Stimulated activated CD8-positive, alpha-beta memory T cell treated with anti-CD3 and anti-CD28 coated beads, Interleukin-2, amount 100 ng/mL, for 1 hour (primary cell): ENCODE data around the gene DPH6.
"Not testable (repeated sequence)": the region's sequence is repeated elsewhere in the genome, so short reads cannot be mapped to it uniquely, and the experiment has no call there.

Experiments used
- DNase-seq, 2 donors: peaks; one replicate each; pipeline ENCODE4 v3.0.0-alpha.2; 2020; ENCODE audit warnings: low read depth in 2 of 2

DPH6 gene

GRCh38 chr15:35437157-35437556 is 108.8 kb downstream of the DPH6 start:
- no peak for DNase-seq

GRCh38 chr15:35436422-35436821 is 109.5 kb downstream of the DPH6 start:
- DNase-seq: no peak

- DNase-seq: no peak
These were observed 114.7 kb downstream of the DPH6 start for GRCh38 chr15:35431281-35431680.

GRCh38 chr15:35430301-35430700 is 115.7 kb downstream of the DPH6 start:
- DNase-seq: no peak

GRCh38 chr15:35427496-35427895 is 118.5 kb downstream of the DPH6 start:
- DNase-seq: no peak

GRCh38 chr15:35427091-35427490 is 118.9 kb downstream of the DPH6 start:
- no peak for DNase-seq

GRCh38 chr15:35410775-35411174 is 135.2 kb downstream of the DPH6 start:
- no peak for DNase-seq

GRCh38 chr15:35399901-35400300 is 146.1 kb downstream of the DPH6 start:
- DNase-seq: no peak

- DNase-seq: no peak
These were observed 148.9 kb downstream of the DPH6 start for GRCh38 chr15:35397027-35397426.

GRCh38 chr15:35394416-35394815 is 151.5 kb downstream of the DPH6 start:
- no peak for DNase-seq

- no peak for DNase-seq
These were observed 152.6 kb downstream of the DPH6 start for GRCh38 chr15:35393398-35393797.

GRCh38 chr15:35391408-35391984 is 154.5 kb downstream of the DPH6 start:
- DNase-seq: not testable (repeated sequence)

- no peak for DNase-seq
These were observed 162.5 kb downstream of the DPH6 start for GRCh38 chr15:35383506-35383905.

GRCh38 chr15:35381328-35381727 is 164.6 kb downstream of the DPH6 start:
- no peak for DNase-seq

- DNase-seq: no peak
These were observed 166.0 kb downstream of the DPH6 start for GRCh38 chr15:35379972-35380371.

GRCh38 chr15:35378454-35378853 is 167.5 kb downstream of the DPH6 start:
- not testable (repeated sequence) for DNase-seq

- DNase-seq: no peak
These were observed 169.3 kb downstream of the DPH6 start for GRCh38 chr15:35376707-35377106.

- DNase-seq: no peak
These were observed 171.3 kb downstream of the DPH6 start for GRCh38 chr15:35374661-35375060.

- DNase-seq: no peak
These were observed 183.7 kb downstream of the DPH6 start for GRCh38 chr15:35362195-35362829.

GRCh38 chr15:35358824-35359223 is 187.1 kb downstream of the DPH6 start:
- no peak for DNase-seq

GRCh38 chr15:35351059-35351458 is 194.9 kb downstream of the DPH6 start:
- no peak for DNase-seq

- DNase-seq: no peak
These were observed 196.0 kb downstream of the DPH6 start for GRCh38 chr15:35349916-35350315.

GRCh38 chr15:35330916-35331315 is 215.0 kb downstream of the DPH6 start:
- no peak for DNase-seq
